ENCODE results near the gene KCTD10.

KCTD10 gene

GRCh38 chr12:109469517-109469916, 7.6 kb downstream of the KCTD10 start:
- DNase-seq, result no peak

DNA sequence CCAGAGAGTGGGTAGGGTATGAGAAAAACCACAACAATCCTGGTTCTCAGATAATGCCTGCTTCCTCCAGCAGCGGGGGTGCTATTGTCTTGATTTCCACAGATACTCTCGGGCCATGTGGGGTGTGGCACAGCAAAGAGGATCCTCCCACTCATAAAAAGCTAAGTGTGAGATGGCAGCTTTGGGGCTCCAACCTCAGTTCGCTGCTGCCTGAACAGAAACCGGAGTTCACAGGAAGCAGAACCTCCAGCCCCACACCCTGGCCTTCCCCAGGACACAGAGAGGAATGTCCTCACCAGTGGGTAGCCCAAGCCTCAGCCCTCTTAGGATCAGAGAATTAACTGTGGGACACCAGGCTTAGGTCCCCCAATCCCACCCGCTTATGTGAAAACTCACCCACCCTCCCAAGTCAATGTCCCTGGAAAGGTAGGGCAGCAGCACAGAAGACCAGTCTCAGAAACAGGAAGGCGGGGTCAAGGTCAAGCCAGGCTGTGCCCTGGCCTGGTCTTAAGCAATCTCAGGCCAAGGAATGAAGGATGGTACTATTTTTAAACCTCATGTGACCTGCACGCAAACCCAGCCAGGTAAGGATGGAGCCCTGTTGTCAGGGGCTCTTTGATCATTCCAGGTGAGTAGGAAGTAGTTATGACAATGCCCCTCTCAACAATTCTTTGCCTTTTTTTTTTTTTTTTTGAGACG, 9.0 kb downstream of the KCTD10 start:
- no peak for DNase-seq

GRCh38 chr12:109466821-109467220, 10.3 kb downstream of the KCTD10 start:
- no peak for DNase-seq

DNA sequence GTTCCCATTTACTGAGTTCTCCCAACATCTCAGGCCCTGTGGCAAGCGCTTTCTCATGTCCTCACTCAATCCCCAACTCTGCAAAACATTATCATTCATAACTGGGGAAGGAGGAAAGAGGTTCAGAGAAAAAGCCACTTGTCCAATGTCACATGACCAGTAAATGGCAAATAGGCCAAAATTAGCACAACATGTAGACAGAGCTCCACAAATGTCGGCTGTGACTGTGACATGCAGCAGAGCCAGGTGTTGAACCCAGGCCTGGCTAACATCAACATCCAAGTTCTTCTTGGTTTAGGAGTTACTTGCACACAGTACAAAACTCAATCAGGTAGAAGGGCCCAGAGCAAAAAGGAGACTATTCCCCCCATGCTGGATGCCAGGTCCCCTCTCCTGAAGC, 10.8 kb downstream of the KCTD10 start:
- DNase-seq, result no peak

DNA sequence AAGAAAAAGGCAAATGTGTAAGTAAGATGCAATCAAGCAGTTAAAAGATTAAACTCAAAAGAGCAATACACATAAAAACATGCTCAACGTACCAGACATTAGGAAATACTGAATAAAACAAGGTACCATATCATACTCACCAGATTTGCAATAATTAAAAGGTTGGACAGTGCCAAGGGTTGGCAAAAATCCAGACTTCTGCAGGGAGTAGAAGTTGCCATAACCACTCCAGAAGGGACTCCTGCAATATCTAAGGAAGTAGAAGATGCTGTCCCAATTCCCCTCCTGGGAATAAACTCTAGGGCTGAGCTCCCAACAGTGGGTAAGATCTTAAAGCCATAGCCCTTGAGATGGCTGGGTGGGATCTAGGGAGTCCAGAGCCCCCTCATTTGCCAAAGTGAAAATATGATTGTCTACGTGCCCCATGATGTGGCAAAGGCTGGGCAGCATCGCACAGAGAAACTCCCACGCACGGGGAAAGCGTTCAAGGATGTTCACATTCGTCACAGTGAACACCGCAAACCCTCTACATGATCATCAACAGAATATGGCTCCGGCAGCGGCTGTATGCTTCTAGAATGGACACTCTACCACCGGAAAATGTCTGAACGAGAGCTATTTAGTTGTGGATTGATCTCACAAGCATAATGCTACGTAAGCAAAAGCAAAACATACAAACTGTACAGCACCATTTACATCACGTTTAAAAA, 12.3 kb downstream of the KCTD10 start:
- no peak for DNase-seq

DNA sequence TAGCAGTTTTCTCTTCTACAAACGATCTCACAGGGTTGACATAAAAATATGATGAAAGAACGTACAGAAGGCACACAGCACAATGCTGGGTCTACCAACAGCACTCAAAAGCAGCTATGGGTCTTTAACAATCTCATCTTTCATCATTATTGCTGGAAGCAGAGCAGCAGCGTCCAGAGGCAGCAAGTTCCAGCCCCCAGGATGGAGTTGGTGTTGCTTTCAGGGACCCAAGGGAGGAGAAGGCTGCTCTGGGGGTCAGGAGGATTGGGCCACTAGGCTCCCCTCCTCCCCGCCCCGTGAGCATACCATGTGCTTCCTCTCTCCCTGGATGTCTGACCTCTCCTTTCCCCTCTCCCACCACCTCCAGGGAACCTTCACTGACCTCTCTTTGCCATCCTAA, 13.3 kb downstream of the KCTD10 start:
- DNase-seq, result no peak

DNA sequence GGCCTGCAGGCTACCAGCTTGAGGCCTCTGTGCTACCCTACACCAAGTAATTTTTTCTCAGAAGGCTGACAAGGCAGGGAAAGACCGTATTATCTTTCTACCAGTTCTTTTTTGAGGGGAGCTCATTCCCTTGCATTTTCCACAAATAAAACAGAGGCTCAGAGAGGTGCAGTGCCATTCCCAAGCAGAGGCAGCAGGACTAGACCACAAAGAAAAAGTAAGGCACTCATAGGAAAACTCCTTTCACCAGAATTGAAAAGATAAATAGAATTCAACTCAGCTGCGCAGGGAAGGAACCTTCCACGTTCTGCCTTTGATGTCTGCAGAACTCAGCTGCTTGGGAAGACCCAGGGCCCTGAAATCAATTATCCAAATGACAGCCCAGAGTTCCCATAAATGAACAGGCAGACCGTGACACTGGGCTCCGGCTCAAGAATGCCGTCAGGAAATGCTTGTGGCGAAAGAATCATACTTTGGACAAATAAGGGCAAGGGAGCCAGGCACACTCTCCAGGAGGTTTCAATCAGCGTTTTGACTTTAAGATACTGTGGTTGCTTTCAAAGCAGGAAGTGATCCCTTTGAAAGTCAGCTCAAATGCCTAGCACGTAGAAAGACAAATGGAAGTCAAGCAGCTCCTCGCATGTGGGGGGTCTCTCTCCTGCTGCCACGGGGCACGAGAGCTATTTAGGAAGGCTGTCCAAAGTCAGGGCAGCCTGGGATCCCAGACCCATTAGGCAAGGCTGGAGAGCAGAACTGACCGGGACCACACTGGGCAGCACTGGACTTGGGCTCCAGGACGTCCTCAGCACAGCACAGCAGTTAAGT, 14.0 kb downstream of the KCTD10 start:
- DNase-seq, result no peak

DNA sequence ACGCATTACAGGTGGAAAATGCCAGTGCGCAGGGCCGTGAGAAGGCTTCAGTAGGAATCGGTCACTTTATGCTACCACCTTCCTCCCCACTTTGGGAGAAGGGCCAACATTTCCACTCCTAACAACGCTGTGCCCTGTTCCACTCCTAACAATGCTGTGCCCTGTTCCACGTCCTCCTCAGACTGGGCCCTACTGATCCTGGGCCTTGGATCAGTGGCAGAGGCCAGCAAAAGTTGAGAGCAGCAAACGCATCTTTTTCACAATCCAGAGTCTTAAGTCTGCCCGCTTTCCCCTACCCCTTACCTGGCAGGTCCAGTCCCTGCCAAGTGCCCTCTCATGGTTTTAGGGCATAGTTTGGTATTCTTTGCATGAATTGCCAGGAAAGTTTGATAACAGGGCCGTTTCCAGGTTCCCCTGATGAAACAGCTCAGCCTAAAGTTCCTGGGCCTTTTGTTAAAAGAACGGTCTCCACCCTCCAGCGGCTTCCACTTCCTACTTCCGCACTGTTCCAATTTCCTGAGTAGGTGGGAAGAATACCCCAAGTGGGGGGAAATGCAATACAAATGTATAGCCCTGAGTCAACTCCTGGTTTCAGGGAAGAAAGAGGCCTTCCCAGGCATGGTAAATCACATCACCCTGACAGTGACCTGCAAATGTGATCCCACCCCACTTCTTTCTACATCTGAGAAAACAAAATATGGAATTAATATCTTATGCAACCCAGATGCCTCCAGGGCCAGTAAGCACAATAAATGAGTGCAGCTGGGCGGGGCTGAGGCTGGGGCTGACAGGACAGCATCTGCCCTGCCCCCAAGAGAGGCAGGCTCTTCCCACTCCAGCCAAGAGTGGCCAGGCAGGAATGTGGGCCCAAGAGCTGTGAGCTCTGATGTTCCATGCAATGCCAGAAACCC, 15.0 kb downstream of the KCTD10 start:
- DNase-seq, result no peak

DNA sequence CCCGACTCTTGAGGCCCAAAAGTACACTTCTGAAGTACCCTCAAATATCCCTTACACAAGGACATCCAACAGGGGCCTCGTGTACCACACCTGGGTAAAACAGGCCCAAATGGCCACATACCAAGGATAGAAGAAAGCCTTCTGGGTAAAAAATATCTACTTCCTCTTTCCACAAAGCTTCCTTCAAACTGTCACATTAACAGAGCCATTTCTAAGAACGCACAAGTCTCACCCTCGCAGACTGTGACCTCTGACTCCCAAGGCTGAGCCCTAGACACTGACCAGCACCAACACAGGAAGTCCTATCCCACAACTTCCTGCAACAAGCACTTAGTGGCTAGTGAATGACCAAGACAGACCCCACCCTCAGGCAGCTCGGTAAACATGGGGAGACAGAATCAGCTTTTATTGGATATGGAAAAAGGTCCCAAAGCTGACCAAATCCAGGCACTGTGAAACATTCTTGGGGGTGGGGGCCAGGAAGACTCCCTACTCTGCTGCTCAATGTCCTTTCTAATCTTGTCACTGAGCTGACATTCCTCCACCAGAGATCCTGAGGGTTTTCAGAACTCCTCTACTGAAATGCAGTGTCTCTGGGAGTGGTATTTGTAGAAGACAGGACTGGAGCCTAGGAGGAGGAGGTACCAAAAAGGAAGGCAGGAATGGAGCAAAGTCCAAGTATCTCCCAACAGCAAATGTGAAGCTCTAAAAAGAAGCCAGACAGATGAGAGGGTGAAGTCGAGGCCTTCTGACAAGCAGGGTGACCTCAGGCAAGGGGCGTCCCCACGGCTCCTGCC, 15.9 kb downstream of the KCTD10 start:
- DNase-seq, result no peak

DNA sequence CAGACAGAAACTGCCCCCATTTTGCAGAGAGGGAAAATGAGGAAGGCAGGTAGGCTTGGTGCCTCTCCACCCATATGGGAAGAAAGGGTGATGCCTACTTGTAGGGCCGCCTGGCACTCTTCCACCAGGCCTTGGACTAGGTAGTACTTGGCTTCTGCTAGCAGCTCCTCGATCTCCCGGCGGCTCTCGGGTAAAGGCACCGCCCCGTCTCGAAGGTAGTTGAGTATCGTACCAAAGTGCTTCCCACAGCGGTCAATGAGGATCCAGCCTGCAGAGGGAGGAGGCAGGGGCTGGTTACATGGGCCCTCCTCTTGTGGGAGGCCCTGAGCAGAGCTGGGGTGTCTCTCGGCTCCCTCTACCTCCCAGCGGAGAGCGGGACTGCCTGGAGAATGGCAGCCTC, 16.6 kb downstream of the KCTD10 start:
- DNase-seq, result no peak

DNA sequence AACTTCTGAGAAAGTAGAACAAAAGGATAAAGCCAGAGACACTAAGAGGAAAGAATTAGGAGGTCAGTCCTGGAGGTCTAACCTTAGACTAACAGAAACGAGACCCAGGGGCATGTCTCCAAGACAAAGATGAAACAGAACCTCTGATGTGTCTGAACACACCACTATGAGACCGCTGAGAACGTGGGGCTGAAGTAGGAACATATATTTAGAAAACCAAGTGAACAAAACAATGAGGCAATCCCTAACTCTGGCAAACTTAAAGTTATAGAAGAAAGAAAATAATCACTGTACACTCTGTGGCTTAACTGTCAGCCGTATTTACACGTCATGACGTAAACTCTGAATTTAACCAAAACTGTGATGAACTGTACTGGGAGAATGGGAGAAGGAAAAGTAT, 17.9 kb downstream of the KCTD10 start:
- DNase-seq, result no peak

GRCh38 chr12:109458771-109459208, 18.3 kb downstream of the KCTD10 start:
- DNase-seq, result no peak

- no peak for DNase-seq
These were observed 19.0 kb downstream of the KCTD10 start for GRCh38 chr12:109458086-109458485.

- DNase-seq, result no peak
These were observed 21.4 kb downstream of the KCTD10 start for GRCh38 chr12:109455706-109456105.

DNA sequence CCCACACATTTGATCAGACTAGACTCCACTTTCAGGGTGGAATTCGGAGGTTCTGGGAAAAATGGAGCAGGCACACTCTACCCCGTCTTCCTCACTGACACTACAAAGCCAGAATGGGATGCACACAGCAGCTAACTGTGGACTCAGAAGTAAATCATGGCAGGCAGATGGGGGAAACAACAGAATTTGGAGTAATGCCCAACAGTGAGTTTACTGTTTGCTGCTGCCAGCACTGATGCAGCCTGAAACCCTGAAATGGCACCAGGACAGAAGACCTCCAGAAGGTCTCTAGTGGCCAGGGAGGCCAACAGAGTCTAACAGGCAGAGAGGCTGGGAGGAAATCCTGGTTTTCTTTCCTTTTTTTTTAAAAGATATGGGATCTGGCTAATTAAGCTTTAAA, 24.6 kb downstream of the KCTD10 start:
- DNase-seq, result peak; percentile 38

DNA sequence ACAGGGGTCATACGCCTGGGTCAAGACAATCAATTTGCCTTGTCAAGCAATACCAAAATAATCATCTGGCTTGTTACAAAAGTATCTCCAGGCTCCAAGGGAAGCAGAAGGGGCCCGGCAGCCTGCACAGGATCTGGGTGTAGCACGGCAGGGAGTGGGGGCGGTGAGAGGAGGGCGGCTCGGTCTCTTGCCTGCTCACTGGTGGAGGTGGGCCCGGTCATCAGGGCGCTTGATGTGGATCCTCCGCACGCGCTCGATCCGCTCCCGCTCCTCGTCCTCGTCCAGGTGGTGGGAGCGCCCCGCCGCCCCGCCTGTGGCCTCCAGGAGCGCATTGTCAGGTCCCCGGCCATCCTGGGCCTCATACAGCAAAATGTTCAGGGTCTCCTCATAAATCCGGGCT, 25.7 kb downstream of the KCTD10 start:
- DNase-seq, result no peak

GRCh38 chr12:109450980-109451379, 26.1 kb downstream of the KCTD10 start:
- no peak for DNase-seq

- no peak for DNase-seq
These were observed 27.1 kb downstream of the KCTD10 start for GRCh38 chr12:109449845-109450532.

GRCh38 chr12:109448707-109449390, 28.3 kb downstream of the KCTD10 start:
- no peak for DNase-seq

- DNase-seq, result no peak
These were observed 28.8 kb downstream of the KCTD10 start for GRCh38 chr12:109448272-109448671.

DNA sequence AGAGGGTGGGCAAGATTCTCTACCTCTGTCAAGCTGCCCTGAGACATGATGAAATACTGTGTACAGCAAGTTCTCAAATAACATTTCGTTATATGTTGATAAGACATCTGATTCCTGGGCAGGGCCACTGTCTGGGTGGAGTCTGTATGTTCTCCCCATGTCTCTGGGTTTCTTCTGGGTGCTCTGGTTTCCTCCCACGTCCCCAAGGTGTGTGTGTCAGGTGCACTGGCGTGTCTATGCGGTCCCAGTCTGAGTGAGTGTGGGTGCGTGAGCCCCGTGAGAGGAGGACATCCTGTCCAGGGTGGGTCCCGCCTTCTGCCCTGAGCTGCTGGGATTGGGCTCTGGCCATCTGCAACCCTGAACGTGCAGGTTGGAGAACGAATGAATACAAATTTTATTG, 29.6 kb downstream of the KCTD10 start:
- DNase-seq, result no peak

All from NCI-H2171 treated with DMSO at 0.1 percent for 48 hours (cell line).